ENCODE results near the gene TCF25.
A peak's percentile ranks its signal among the peaks of the same experiment; 100 is the strongest.
"Not testable (repeated sequence)": the region's sequence is repeated elsewhere in the genome, so short reads cannot be mapped to it uniquely, and the experiment has no call there.

The TCF25 gene

DNA sequence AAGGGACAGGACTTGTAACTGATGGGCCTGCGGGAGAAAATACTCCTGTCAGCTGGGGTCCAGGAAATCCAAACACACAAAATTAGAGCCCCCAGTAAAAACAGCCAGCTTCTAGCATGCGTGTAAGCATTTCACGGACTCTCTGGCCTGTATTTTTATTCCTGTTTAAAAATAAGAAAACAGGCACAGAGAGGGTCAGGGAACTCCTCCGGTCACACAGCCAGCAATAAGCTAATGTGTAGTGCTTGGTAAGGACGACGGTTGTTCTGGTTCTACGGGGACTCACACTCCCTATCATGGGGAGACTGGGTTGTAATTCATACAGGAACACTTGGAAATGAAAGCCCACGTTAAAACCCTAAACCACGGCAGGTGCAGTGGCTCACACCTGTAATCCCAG, 1.5 kb upstream of the TCF25 start:
- H4K20me1 ChIP-seq (ENCODE audit: insufficient read depth, low read length, poor library complexity, severe bottlenecking): peaks cover 16% of the 10 kb centered on the region
- no peaks in the 10 kb centered on the region for H3K9me3 ChIP-seq (ENCODE audit: insufficient read depth, low read depth, low read length)
- peaks cover 3% of the 10 kb centered on the region for H3K4me1 ChIP-seq (ENCODE audit: insufficient read depth, low read length, poor library complexity, severe bottlenecking)
- H3K36me3 ChIP-seq (ENCODE audit: insufficient read depth, low read length): no peaks in the 10 kb centered on the region
- H3K79me2 ChIP-seq (ENCODE audit: insufficient read depth, low read length): peaks cover 26% of the 10 kb centered on the region
- TF ChIP-seq EZH2phosphoT487 (IDR thresholded peaks at IDR 0.05; ENCODE audit: borderline replicate concordance): no peak
- TF ChIP-seq, protein P1, sequence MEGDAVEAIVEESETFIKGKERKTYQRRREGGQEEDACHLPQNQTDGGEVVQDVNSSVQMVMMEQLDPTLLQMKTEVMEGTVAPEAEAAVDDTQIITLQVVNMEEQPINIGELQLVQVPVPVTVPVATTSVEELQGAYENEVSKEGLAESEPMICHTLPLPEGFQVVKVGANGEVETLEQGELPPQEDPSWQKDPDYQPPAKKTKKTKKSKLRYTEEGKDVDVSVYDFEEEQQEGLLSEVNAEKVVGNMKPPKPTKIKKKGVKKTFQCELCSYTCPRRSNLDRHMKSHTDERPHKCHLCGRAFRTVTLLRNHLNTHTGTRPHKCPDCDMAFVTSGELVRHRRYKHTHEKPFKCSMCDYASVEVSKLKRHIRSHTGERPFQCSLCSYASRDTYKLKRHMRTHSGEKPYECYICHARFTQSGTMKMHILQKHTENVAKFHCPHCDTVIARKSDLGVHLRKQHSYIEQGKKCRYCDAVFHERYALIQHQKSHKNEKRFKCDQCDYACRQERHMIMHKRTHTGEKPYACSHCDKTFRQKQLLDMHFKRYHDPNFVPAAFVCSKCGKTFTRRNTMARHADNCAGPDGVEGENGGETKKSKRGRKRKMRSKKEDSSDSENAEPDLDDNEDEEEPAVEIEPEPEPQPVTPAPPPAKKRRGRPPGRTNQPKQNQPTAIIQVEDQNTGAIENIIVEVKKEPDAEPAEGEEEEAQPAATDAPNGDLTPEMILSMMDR (conservative IDR thresholded peaks at IDR 0.05; ENCODE audit: low read length): no peak
- no peaks in the 10 kb centered on the region for H3F3A ChIP-seq (ENCODE audit: low read depth)
- H2AFZ ChIP-seq (ENCODE audit: low read length): no peak overlapping the region
- peak overlapping the region; percentile 81 for H3K4me2 ChIP-seq (ENCODE audit: low read depth, low read length, poor library complexity, severe bottlenecking)
- no peak overlapping the region for H3K4me3 ChIP-seq (ENCODE audit: low read length, poor library complexity, severe bottlenecking)
- H3K9ac ChIP-seq (ENCODE audit: low read depth, low read length, poor library complexity, severe bottlenecking): peak overlapping the region; percentile 92
- no peaks in the 10 kb centered on the region for H3K27me3 ChIP-seq (ENCODE audit: insufficient read depth, low read length, poor library complexity, severe bottlenecking)
- no peaks in the 10 kb centered on the region for H3K9me2 ChIP-seq (replicated peaks; ENCODE audit: low read depth, low read length)

DNA sequence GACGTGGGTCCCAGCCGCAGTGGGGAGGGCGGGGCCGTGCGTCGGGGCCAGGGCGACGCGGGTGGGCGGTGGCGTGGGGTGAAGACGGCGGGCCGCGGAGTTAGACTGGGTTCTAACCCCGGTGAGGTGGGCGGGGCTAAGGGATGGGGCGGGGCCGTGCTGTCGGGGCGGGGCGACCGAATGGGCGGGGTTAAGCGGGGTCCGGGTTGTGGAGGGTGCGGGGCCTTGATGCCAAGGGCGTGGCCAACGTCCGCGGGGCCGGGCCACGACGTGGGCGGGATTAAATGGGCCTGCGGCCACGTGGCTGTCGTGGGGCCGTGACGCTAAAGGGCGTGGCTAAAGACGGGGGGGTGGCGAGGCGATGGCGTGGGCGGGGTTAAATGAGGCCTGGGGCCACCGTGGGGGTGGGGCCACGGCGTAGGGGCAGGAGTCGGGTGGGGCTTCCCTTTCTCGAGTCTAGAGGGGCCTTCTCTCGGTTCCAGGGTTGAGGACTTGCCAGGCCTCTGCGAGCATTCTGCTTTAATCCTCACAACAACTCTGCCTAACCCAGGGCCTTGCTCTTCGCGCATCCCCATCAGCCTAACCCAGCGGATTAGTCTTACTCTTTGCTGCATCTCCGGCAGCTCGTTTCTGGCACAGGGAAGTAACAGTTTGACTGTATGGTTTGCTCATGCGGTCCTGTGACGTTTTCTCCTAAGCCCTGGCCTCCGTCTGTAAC, 739 bp downstream of the TCF25 start:
- no peaks in the 10 kb centered on the region for H3F3A ChIP-seq (ENCODE audit: low read depth)
- peaks cover 3% of the 10 kb centered on the region for H3K4me1 ChIP-seq (ENCODE audit: insufficient read depth, low read length, poor library complexity, severe bottlenecking)
- peaks cover 42% of the 10 kb centered on the region for H3K79me2 ChIP-seq (ENCODE audit: insufficient read depth, low read length)
- no peak for TF ChIP-seq EZH2phosphoT487 (IDR thresholded peaks at IDR 0.05; ENCODE audit: borderline replicate concordance)
- TF ChIP-seq, protein P1 (conservative IDR thresholded peaks at IDR 0.05; ENCODE audit: low read length): no peak
- peak overlapping the region; percentile 92 for H3K9ac ChIP-seq (ENCODE audit: low read depth, low read length, poor library complexity, severe bottlenecking)
- peaks cover 16% of the 10 kb centered on the region for H4K20me1 ChIP-seq (ENCODE audit: insufficient read depth, low read length, poor library complexity, severe bottlenecking)
- no peaks in the 10 kb centered on the region for H3K9me3 ChIP-seq (ENCODE audit: insufficient read depth, low read depth, low read length)
- H3K9me2 ChIP-seq (replicated peaks; ENCODE audit: low read depth, low read length): no peaks in the 10 kb centered on the region
- H3K36me3 ChIP-seq (ENCODE audit: insufficient read depth, low read length): no peaks in the 10 kb centered on the region; the same call in 1 of the 2 replicates
- H3K4me3 ChIP-seq (ENCODE audit: low read length, poor library complexity, severe bottlenecking): peak overlapping the region; percentile 90
- no peak overlapping the region for H2AFZ ChIP-seq (ENCODE audit: low read length)
- H3K4me2 ChIP-seq (ENCODE audit: low read depth, low read length, poor library complexity, severe bottlenecking): peak overlapping the region; percentile 71
- no peaks in the 10 kb centered on the region for H3K27me3 ChIP-seq (ENCODE audit: insufficient read depth, low read length, poor library complexity, severe bottlenecking)

DNA sequence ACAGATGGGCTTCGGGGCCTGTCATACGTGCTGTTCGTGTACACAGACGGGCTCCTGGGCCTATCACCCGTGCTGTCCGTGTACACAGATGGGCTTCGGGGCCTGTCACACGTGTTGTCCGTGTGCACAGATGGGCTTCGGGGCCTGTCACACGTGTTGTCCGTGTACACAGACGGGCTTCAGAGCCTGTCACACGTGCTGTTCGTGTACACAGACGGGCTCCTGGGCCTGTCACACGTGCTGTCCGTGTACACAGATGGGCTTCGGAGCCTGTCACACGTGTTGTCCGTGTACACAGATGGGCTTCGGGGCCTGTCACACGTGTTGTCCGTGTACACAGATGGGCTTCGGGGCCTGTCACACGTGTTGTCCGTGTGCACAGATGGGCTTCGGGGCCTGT, 5.7 kb downstream of the TCF25 start:
- not testable (repeated sequence) for H3K9ac ChIP-seq (ENCODE audit: low read depth, low read length, poor library complexity, severe bottlenecking); H3K9me3 ChIP-seq (ENCODE audit: insufficient read depth, low read depth, low read length); H2AFZ ChIP-seq (ENCODE audit: low read length); H3F3A ChIP-seq (ENCODE audit: low read depth); H3K4me1 ChIP-seq (ENCODE audit: insufficient read depth, low read length, poor library complexity, severe bottlenecking); H3K4me3 ChIP-seq (ENCODE audit: low read length, poor library complexity, severe bottlenecking); H3K27me3 ChIP-seq (ENCODE audit: insufficient read depth, low read length, poor library complexity, severe bottlenecking); H3K4me2 ChIP-seq (ENCODE audit: low read depth, low read length, poor library complexity, severe bottlenecking); H3K9me2 ChIP-seq (replicated peaks; ENCODE audit: low read depth, low read length)
- Histone ChIP-seq H3K79me2 (ENCODE audit: insufficient read depth, low read length) (peaks cover 43% of the 10 kb centered on the region), H3K36me3 (ENCODE audit: insufficient read depth, low read length) (peaks cover 11% of the 10 kb centered on the region; the same call in 1 of the 2 replicates), H4K20me1 (ENCODE audit: insufficient read depth, low read length, poor library complexity, severe bottlenecking) (peaks cover 16% of the 10 kb centered on the region)
